ENCODE data around the gene DACT3. TPM values are rescaled to one million over a fixed set of nuclear protein-coding genes. Genes with fewer than 3 reads are reported as not detected.
A peak's percentile ranks its signal among the peaks of the same experiment; 100 is the strongest.

Gene DACT3
- total and polyA plus RNA-seq, 7 experiments from 2014 or later: 0.07 to 1.3 (median 0.19) TPM; not detected in 2

- H3K9me3 Mint-ChIP-seq: peaks cover 0 to 2% (median 0%) of the 10 kb centered on the region in 11 donors
- peaks cover 43 to 80% (median 74%) of the 10 kb centered on the region in 7 donors for H3K4me1 Mint-ChIP-seq
- H3K27me3 Mint-ChIP-seq: peaks cover 0 to 6% (median 0%) of the 10 kb centered on the region in 5 donors
- H3K4me3 ChIP-seq (ENCODE audit: low read length): no peak overlapping the region
- POLR2A ChIA-PET: interaction anchor here (0.6 to 4.9 kb wide), 5 partner anchors 9 to 595 kb away, joined by 3 to 40 read pairs (median 18); partner anchors contain the start of gene CALM3
- peak in 1 of 9 donors; percentile 1 for DNase-seq
- peaks cover 0 to 34% (median 0%) of the 10 kb centered on the region in 5 donors for H3K36me3 Mint-ChIP-seq
- H3K4me3 Mint-ChIP-seq: peak overlapping the region in 6 of 10 donors; percentile 67 to 94 (median 74)
- no peaks in the 10 kb centered on the region for H3K36me3 ChIP-seq (ENCODE audit: control insufficient read depth in 2 of 3, insufficient read depth in 3 of 3, low read length in 3 of 3)
- intact Hi-C loops (cut with micrococcal nuclease): loop anchor here in 1 of 2 donors (1.0 kb wide), 1 partner anchor 8 kb away; no protein-coding TSS in a partner anchor
- peak overlapping the region; percentile 70 for H3K27ac ChIP-seq (ENCODE audit: low read depth, low read length)
- ATAC-seq: no peak
- H3K9me3 ChIP-seq (ENCODE audit: control insufficient read depth in 2 of 3, low read length in 3 of 3): no peaks in the 10 kb centered on the region
- H3K27ac Mint-ChIP-seq: peak overlapping the region in 5 of 9 donors; percentile 83 to 98 (median 96)
- peaks cover 0 to 86% of the 10 kb centered on the region in 2 donors for H3K4me1 ChIP-seq (ENCODE audit: control insufficient read depth in 2 of 2, insufficient read depth in 2 of 2, low read length in 2 of 2)
- CTCF ChIA-PET: interaction anchor here (0.6 to 2.6 kb wide), 7 partner anchors 8 to 92 kb away, joined by 3 to 9 read pairs (median 5); partner anchors contain the start of genes CALM3 and DACT3
- no peaks in the 10 kb centered on the region for H3K27me3 ChIP-seq (ENCODE audit: control insufficient read depth in 2 of 2, insufficient read depth in 2 of 2, low read length in 2 of 2)
Observed at GRCh38 chr19:46620716-46621115, 40.3 kb downstream of the DACT3 start.

- peak overlapping the region in 9 of 10 donors; percentile 67 to 94 (median 75) for H3K4me3 Mint-ChIP-seq
- peak overlapping the region in 8 of 9 donors; percentile 83 to 100 (median 96) for H3K27ac Mint-ChIP-seq
- peaks cover 0 to 6% (median 0%) of the 10 kb centered on the region in 5 donors for H3K27me3 Mint-ChIP-seq
- Histone ChIP-seq H3K27me3 (ENCODE audit: control insufficient read depth in 2 of 2, insufficient read depth in 2 of 2, low read length in 2 of 2) (no peaks in the 10 kb centered on the region), H3K9me3 (ENCODE audit: control insufficient read depth in 2 of 3, low read length in 3 of 3) (no peaks in the 10 kb centered on the region), H3K4me1 (ENCODE audit: control insufficient read depth in 2 of 2, insufficient read depth in 2 of 2, low read length in 2 of 2) (peaks cover 0 to 85% of the 10 kb centered on the region in 2 donors), H3K4me3 (ENCODE audit: low read length) (no peak overlapping the region), H3K36me3 (ENCODE audit: control insufficient read depth in 2 of 3, insufficient read depth in 3 of 3, low read length in 3 of 3) (no peaks in the 10 kb centered on the region), H3K27ac (ENCODE audit: low read depth, low read length) (peak overlapping the region; percentile 70)
- intact Hi-C loops (cut with micrococcal nuclease): loop anchor here in 1 of 2 donors (1.0 kb wide), 1 partner anchor 8 kb away; no protein-coding TSS in a partner anchor
- peaks cover 0 to 34% (median 0%) of the 10 kb centered on the region in 5 donors for H3K36me3 Mint-ChIP-seq
- H3K4me1 Mint-ChIP-seq: peaks cover 43 to 81% (median 71%) of the 10 kb centered on the region in 7 donors
- no peak for DNase-seq
- ChIA-PET POLR2A (interaction anchor here (0.9 to 4.9 kb wide), 7 partner anchors 8 to 101 kb away, joined by 3 to 40 read pairs (median 18); partner anchors contain the start of genes CALM3 and DACT3), CTCF (interaction anchor here (0.9 to 2.6 kb wide), 8 partner anchors 8 to 91 kb away, joined by 3 to 9 read pairs (median 4); partner anchors contain the start of genes CALM3 and DACT3)
- no peak for ATAC-seq
- peaks cover 0 to 2% (median 0%) of the 10 kb centered on the region in 11 donors for H3K9me3 Mint-ChIP-seq
Observed at GRCh38 chr19:46620267-46620666, 40.7 kb downstream of the DACT3 start.

- ATAC-seq (peak; percentile 37), DNase-seq (peak in 2 of 9 donors; percentile 47 to 68)
- H3K4me3 ChIP-seq (ENCODE audit: low read length): no peak overlapping the region
- no peaks in the 10 kb centered on the region for H3K36me3 ChIP-seq (ENCODE audit: control insufficient read depth in 2 of 3, insufficient read depth in 3 of 3, low read length in 3 of 3)
- Mint-ChIP-seq H3K4me3 (peak overlapping the region; percentile 39 to 94 (median 68)), H3K9me3 (no peaks in the 10 kb centered on the region), H3K4me1 (peaks cover 42 to 78% (median 67%) of the 10 kb centered on the region in 7 donors), H3K36me3 (peaks cover 0 to 28% (median 0%) of the 10 kb centered on the region in 5 donors), H3K27ac (peak overlapping the region; percentile 83 to 100 (median 96)), H3K27me3 (no peaks in the 10 kb centered on the region)
- POLR2A ChIA-PET: interaction anchor here (1.1 to 4.9 kb wide), 10 partner anchors 7 to 126 kb away, joined by 3 to 33 read pairs (median 6); partner anchors contain the start of genes CALM3, DACT3 and GNG8
- no peaks in the 10 kb centered on the region for H3K9me3 ChIP-seq (ENCODE audit: control insufficient read depth in 2 of 3, low read length in 3 of 3)
- CTCF ChIA-PET: interaction anchor here (0.6 to 9.0 kb wide), 9 partner anchors 9 to 110 kb away, joined by 3 to 137 read pairs (median 3); partner anchors contain the start of gene DACT3
- H3K27ac ChIP-seq (ENCODE audit: low read depth, low read length): peak overlapping the region; percentile 70
- intact Hi-C loops (cut with micrococcal nuclease): loop anchor here (1.0 to 10.0 kb wide), 4 partner anchors 7 to 734 kb away; partner anchors contain the start of genes IRF2BP1 (in 1 of the 2) and PRKD2 (in 1 of the 2)
- H3K27me3 ChIP-seq (ENCODE audit: control insufficient read depth in 2 of 2, insufficient read depth in 2 of 2, low read length in 2 of 2): no peaks in the 10 kb centered on the region
- peaks cover 0 to 82% of the 10 kb centered on the region in 2 donors for H3K4me1 ChIP-seq (ENCODE audit: control insufficient read depth in 2 of 2, insufficient read depth in 2 of 2, low read length in 2 of 2)
Observed at GRCh38 chr19:46618670-46619231, 42.2 kb downstream of the DACT3 start.

GRCh38 chr19:46617601-46618000 lies 43.4 kb downstream of the DACT3 start:
- peaks cover 0 to 24% (median 0%) of the 10 kb centered on the region in 5 donors for H3K36me3 Mint-ChIP-seq
- CTCF ChIA-PET: interaction anchor here (0.6 to 9.0 kb wide), 6 partner anchors 10 to 93 kb away, joined by 3 to 137 read pairs (median 7); partner anchors contain the start of gene DACT3
- H3K36me3 ChIP-seq (ENCODE audit: control insufficient read depth in 2 of 3, insufficient read depth in 3 of 3, low read length in 3 of 3): no peaks in the 10 kb centered on the region
- H3K4me3 ChIP-seq (ENCODE audit: low read length): peak overlapping the region; percentile 24
- POLR2A ChIA-PET: interaction anchor here (1.1 to 4.9 kb wide), 9 partner anchors 9 to 127 kb away, joined by 3 to 33 read pairs (median 6); partner anchors contain the start of genes CALM3, DACT3 and GNG8
- no peaks in the 10 kb centered on the region for H3K9me3 ChIP-seq (ENCODE audit: control insufficient read depth in 2 of 3, low read length in 3 of 3)
- H3K4me3 Mint-ChIP-seq: peak overlapping the region in 6 of 10 donors; percentile 80 to 90 (median 82)
- H3K27ac Mint-ChIP-seq: peak overlapping the region in 8 of 9 donors; percentile 94 to 100 (median 98)
- DNase-seq: peak in 3 of 9 donors; percentile 50 to 58 (median 52)
- intact Hi-C loops (cut with micrococcal nuclease): loop anchor here (2.0 to 10.0 kb wide), 4 partner anchors 15 to 733 kb away; partner anchors contain the start of genes IRF2BP1 (in 1 of the 2) and PRKD2 (in 1 of the 2)
- peaks cover 46 to 83% (median 74%) of the 10 kb centered on the region in 7 donors for H3K4me1 Mint-ChIP-seq
- H3K4me1 ChIP-seq (ENCODE audit: control insufficient read depth in 2 of 2, insufficient read depth in 2 of 2, low read length in 2 of 2): peaks cover 2 to 82% of the 10 kb centered on the region in 2 donors
- no peaks in the 10 kb centered on the region for H3K9me3 Mint-ChIP-seq
- peak overlapping the region; percentile 59 for H3K27ac ChIP-seq (ENCODE audit: low read depth, low read length)
- no peaks in the 10 kb centered on the region for H3K27me3 Mint-ChIP-seq
- no peaks in the 10 kb centered on the region for H3K27me3 ChIP-seq (ENCODE audit: control insufficient read depth in 2 of 2, insufficient read depth in 2 of 2, low read length in 2 of 2)
- no peak for ATAC-seq

GRCh38 chr19:46616631-46617322 lies 44.2 kb downstream of the DACT3 start:
- H3K9me3 Mint-ChIP-seq: no peaks in the 10 kb centered on the region
- peaks cover 0 to 16% (median 0%) of the 10 kb centered on the region in 5 donors for H3K36me3 Mint-ChIP-seq
- ChIA-PET POLR2A (interaction anchor here (0.6 to 4.2 kb wide), 9 partner anchors 11 to 1891 kb away, joined by 3 to 33 read pairs (median 4); partner anchors contain the start of genes CALM3 and DACT3), CTCF (interaction anchor here (1.0 to 9.0 kb wide), 7 partner anchors 15 to 110 kb away, joined by 3 to 137 read pairs (median 5); partner anchors contain the start of genes DACT3 and GNG8)
- H3K27ac Mint-ChIP-seq: peak overlapping the region; percentile 87 to 100 (median 98)
- no peaks in the 10 kb centered on the region for H3K27me3 Mint-ChIP-seq
- peak overlapping the region; percentile 42 to 94 (median 82) for H3K4me3 Mint-ChIP-seq
- peak overlapping the region; percentile 59 for H3K27ac ChIP-seq (ENCODE audit: low read depth, low read length)
- H3K4me1 Mint-ChIP-seq: peaks cover 46 to 83% (median 74%) of the 10 kb centered on the region in 7 donors
- H3K36me3 ChIP-seq (ENCODE audit: control insufficient read depth in 2 of 3, insufficient read depth in 3 of 3, low read length in 3 of 3): no peaks in the 10 kb centered on the region
- peak overlapping the region; percentile 38 for H3K4me3 ChIP-seq (ENCODE audit: low read length)
- no peak for ATAC-seq
- DNase-seq: peak in 3 of 9 donors; percentile 28 to 79 (median 47)
- H3K27me3 ChIP-seq (ENCODE audit: control insufficient read depth in 2 of 2, insufficient read depth in 2 of 2, low read length in 2 of 2): no peaks in the 10 kb centered on the region
- H3K9me3 ChIP-seq (ENCODE audit: control insufficient read depth in 2 of 3, low read length in 3 of 3): no peaks in the 10 kb centered on the region
- intact Hi-C loops (cut with micrococcal nuclease): loop anchor here (2.0 to 10.0 kb wide), 4 partner anchors 14 to 732 kb away; partner anchors contain the start of genes IRF2BP1 (in 1 of the 2) and PRKD2 (in 1 of the 2)
- H3K4me1 ChIP-seq (ENCODE audit: control insufficient read depth in 2 of 2, insufficient read depth in 2 of 2, low read length in 2 of 2): peaks cover 10 to 82% of the 10 kb centered on the region in 2 donors

All from naive thymus-derived CD4-positive, alpha-beta T cell (primary cell).